ENCODE data around the gene CPEB3.

The CPEB3 gene

DNA sequence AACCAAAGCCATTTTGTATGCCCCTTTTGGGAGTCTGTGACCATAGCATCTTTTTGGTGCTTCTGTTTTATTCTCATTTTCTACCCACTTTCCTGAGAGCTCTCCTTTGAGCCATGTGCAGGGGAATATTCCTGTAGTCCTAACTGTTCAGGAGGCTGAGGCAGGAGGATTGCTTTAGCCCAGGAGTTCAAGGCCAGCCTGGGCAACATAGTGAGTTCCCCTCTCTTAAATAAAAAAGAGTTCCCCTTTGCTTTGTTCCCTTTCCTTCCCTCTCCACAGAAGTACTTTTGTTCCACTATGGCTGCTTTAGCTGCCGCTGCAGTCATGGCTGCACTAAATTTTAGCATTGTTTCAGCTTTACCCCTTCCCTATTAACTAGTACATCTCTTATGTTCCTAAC lies 281.4 kb downstream of the CPEB3 start:
- no peak overlapping the region for H3K4me3 ChIP-seq (ENCODE audit: low read length)

DNA sequence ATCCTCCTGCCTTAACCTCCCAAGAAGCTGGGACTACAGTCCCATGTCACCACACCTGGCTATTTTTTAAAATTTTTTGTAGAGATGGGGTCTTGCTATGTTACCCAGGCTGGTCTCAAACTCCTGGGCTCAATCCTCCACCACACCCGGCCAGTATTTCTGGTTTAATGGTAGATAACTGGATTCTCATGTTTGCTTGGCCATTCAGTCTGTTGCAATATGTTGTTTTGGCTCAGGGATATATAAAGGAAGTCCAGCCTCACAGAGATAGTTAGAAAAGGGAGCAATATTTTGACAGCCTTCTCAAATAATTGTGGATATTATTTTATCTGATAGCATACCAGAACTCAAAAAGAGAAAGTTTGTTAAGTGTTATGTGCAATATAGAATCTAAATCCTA lies 284.9 kb downstream of the CPEB3 start:
- DNase-seq (ENCODE audit: low read depth): no peak
- H3K4me3 ChIP-seq (ENCODE audit: low read length): no peak overlapping the region
- TF ChIP-seq, protein P1, sequence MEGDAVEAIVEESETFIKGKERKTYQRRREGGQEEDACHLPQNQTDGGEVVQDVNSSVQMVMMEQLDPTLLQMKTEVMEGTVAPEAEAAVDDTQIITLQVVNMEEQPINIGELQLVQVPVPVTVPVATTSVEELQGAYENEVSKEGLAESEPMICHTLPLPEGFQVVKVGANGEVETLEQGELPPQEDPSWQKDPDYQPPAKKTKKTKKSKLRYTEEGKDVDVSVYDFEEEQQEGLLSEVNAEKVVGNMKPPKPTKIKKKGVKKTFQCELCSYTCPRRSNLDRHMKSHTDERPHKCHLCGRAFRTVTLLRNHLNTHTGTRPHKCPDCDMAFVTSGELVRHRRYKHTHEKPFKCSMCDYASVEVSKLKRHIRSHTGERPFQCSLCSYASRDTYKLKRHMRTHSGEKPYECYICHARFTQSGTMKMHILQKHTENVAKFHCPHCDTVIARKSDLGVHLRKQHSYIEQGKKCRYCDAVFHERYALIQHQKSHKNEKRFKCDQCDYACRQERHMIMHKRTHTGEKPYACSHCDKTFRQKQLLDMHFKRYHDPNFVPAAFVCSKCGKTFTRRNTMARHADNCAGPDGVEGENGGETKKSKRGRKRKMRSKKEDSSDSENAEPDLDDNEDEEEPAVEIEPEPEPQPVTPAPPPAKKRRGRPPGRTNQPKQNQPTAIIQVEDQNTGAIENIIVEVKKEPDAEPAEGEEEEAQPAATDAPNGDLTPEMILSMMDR (IDR thresholded peaks at IDR 0.05; ENCODE audit: insufficient read depth, low read depth, low read length, missing control alignments): no peak

More for the DNA sequence above, 281.4 kb downstream of the CPEB3 start:
- TF ChIP-seq, protein P1 (IDR thresholded peaks at IDR 0.05; ENCODE audit: insufficient read depth, low read depth, low read length, missing control alignments): no peak
- DNase-seq (ENCODE audit: low read depth): no peak

DNA sequence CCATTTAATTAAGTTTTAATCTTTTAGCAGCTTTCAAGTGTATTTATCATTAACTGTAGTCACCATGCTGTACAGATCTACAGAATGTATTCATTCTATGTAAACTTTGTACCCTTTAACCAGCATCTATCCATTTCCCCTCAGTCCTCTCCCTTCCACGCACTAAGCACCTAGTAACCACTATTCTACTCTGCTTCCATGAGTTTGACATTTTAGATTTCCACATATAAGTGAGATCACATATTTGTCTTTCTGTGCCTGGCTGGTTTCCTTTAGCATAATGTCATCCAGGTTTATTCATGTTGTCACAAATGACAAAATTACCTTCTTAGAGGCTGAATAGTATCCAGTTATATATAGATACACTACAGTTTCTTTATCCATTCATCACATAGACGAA lies 287.6 kb downstream of the CPEB3 start:
- TF ChIP-seq, protein P1 (IDR thresholded peaks at IDR 0.05; ENCODE audit: insufficient read depth, low read depth, low read length, missing control alignments): no peak
- H3K4me3 ChIP-seq (ENCODE audit: low read length): no peak overlapping the region
- DNase-seq (ENCODE audit: low read depth): no peak

DNA sequence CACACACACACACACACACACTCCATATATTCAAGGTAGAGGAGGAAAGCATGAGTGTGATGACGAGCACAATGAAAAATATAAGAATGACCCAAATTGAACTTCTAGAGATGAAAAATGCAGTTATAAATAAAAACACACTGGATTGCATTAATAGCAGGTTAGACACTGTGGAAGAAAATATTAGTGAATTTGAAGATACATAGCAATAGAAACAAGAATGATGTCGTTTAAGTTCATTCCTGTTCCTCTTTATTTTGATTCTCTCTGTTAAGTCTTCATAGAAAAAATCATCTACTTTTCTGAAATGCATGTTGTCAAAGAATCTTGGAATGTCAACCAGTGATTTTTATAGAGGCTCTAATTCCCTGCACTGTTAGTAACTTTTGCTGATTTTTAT lies 288.9 kb downstream of the CPEB3 start:
- no peak for DNase-seq (ENCODE audit: low read depth)
- TF ChIP-seq, protein P1 (IDR thresholded peaks at IDR 0.05; ENCODE audit: insufficient read depth, low read depth, low read length, missing control alignments): no peak
- H3K4me3 ChIP-seq (ENCODE audit: low read length): no peak overlapping the region

DNA sequence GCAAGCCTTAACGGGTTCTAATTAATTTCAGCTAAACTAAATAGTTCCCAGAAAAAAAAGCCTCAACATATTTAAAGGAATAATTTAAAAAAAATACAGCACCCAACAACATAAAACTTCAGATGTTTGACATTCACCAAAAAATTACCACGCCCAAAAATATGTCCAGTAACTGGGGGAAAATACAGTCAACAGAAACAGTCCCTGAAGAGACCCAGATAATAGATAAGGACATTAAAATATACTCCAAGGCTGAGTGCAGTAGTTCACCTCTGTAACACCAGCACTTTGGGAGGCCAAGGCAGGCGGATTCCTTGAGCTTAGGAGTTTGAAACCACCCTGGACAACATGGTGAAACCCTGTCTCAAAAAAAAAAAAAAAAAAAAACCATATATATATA lies 289.3 kb downstream of the CPEB3 start:
- DNase-seq (ENCODE audit: low read depth): no peak
- no peak overlapping the region for H3K4me3 ChIP-seq (ENCODE audit: low read length)
- TF ChIP-seq, protein P1 (IDR thresholded peaks at IDR 0.05; ENCODE audit: insufficient read depth, low read depth, low read length, missing control alignments): no peak
